GM19467 (cell line): ENCODE data around the gene PPM1G.
A peak's percentile ranks its signal among the peaks of the same experiment; 100 is the strongest.
"Not testable (repeated sequence)": the region's sequence is repeated elsewhere in the genome, so short reads cannot be mapped to it uniquely, and the experiment has no call there.

Experiments
- ATAC-seq: cut with Tn5 transposase; IDR thresholded peaks from one replicate; pipeline ENCODE4 v1.9.1; 2021; ENCODE audit warnings: mild to moderate bottlenecking, moderate library complexity; ENCODE audit not compliant: unreplicated experiment

Gene PPM1G, protein sequence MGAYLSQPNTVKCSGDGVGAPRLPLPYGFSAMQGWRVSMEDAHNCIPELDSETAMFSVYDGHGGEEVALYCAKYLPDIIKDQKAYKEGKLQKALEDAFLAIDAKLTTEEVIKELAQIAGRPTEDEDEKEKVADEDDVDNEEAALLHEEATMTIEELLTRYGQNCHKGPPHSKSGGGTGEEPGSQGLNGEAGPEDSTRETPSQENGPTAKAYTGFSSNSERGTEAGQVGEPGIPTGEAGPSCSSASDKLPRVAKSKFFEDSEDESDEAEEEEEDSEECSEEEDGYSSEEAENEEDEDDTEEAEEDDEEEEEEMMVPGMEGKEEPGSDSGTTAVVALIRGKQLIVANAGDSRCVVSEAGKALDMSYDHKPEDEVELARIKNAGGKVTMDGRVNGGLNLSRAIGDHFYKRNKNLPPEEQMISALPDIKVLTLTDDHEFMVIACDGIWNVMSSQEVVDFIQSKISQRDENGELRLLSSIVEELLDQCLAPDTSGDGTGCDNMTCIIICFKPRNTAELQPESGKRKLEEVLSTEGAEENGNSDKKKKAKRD

GRCh38 chr2:27409321-27410073 is at the start of gene PPM1G:
Gene PPM1G (minus strand): TSS chr2:27409591. CDS start chr2:27409422, 169 bp downstream.
- peak; percentile 94 for ATAC-seq

GRCh38 chr2:27453968-27454367 is 44.6 kb upstream of the PPM1G start:
- no peak for ATAC-seq

GRCh38 chr2:27451095-27451494 is 41.7 kb upstream of the PPM1G start:
- ATAC-seq: no peak

- no peak for ATAC-seq
Measured at GRCh38 chr2:27448381-27448780, 39.0 kb upstream of the PPM1G start.

DNA sequence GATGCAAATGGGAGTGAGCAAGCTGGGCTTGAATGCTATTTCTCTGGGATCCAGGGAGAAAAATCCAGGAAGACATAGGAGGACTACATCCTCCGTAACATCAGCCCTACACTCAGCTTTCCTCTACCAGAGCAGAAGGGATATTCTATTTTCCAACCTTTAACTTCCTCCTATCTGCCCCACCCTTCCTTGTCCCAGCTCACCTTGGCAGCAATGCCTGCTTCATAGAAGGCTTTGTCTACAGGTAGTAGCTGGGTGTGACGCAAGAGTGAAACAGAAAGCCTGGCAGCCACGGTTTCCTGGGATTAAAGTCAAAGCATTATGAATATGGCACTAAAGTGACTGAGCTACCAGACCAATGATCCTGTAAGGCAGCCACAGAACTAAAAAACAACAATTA is 36.7 kb upstream of the PPM1G start:
- no peak for ATAC-seq

GRCh38 chr2:27445615-27446014 is 36.2 kb upstream of the PPM1G start:
- no peak for ATAC-seq

DNA sequence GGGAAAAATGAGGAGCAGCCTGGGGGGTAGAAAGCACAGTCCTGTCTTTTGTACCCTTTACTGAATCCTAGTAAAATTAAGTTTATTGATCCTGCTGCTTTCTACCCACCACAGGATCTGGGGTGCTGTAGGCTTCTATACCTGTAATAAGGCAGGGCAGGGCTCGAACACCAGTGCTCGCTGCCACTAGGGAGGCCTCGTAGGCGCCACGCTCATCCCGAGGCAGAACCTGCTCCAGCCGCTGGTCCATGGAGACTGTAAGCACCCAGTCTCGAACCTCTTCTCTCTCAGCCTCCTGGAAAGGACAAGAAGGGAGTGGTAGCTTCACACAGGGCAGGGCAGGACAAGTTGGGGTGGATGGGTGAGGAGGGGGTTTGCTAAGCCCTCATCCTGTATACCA is 35.8 kb upstream of the PPM1G start:
- ATAC-seq: no peak

DNA sequence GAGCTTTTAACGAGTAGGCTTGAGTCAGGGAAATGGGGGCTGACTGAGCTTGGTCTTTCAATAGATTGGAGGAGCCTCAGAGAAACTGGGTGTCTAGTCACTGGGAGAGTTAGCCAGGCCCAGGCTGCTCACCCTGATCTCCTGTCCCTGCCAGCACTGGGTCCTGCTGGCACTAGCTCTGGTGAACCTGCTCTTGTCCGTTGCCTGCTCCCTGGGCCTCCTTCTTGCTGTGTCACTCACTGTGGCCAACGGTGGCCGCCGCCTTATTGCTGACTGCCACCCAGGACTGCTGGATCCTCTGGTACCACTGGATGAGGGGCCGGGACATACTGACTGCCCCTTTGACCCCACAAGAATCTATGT is 33.5 kb upstream of the PPM1G start:
- ATAC-seq: no peak

DNA sequence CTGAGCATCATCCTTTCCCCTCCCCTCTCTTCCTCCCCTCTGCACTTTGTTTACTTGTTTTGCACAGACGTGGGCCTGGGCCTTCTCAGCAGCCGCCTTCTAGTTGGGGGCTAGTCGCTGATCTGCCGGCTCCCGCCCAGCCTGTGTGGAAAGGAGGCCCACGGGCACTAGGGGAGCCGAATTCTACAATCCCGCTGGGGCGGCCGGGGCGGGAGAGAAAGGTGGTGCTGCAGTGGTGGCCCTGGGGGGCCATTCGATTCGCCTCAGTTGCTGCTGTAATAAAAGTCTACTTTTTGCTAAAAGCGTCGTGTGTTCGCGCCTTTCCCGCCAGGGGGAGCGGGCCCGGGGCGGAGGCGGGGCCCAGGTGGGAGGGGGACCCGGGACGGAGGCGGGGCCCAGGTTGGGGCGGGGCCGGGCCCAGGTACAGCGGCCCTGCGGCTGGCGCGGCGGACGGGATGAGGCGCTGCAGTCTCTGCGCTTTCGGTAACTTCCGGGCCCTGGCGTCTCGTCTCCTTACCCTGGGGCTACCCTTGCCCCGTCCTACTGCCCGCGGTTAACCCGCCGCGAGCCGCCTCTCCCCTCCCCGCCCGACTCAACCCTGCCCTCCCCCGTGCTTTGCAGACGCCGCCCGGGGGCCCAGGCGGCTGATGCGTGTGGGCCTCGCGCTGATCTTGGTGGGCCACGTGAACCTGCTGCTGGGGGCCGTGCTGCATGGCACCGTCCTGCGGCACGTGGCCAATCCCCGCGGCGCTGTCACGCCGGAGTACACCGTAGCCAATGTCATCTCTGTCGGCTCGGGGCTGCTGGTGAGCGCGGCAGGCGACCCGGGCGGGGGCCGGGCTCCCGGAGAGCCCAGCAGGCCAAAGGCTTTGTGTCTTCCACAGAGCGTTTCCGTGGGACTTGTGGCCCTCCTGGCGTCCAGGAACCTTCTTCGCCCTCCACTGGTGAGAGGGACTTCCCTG is 32.8 kb upstream of the PPM1G start, which contains the start of gene KRTCAP3:
KRTCAP3 (plus strand) TSS at position 424 of the 962 bp plus-strand sequence; CDS start at position 456, 32 bp downstream.
- ATAC-seq: no peak

GRCh38 chr2:27441226-27441926 is 32.0 kb upstream of the PPM1G start:
- ATAC-seq: no peak

GRCh38 chr2:27435628-27436027 is 26.2 kb upstream of the PPM1G start:
- ATAC-seq: no peak

- no peak for ATAC-seq
Measured at GRCh38 chr2:27431395-27431794, 22.0 kb upstream of the PPM1G start.

GRCh38 chr2:27428978-27429541 is 19.7 kb upstream of the PPM1G start:
- peak; percentile 47 for ATAC-seq

DNA sequence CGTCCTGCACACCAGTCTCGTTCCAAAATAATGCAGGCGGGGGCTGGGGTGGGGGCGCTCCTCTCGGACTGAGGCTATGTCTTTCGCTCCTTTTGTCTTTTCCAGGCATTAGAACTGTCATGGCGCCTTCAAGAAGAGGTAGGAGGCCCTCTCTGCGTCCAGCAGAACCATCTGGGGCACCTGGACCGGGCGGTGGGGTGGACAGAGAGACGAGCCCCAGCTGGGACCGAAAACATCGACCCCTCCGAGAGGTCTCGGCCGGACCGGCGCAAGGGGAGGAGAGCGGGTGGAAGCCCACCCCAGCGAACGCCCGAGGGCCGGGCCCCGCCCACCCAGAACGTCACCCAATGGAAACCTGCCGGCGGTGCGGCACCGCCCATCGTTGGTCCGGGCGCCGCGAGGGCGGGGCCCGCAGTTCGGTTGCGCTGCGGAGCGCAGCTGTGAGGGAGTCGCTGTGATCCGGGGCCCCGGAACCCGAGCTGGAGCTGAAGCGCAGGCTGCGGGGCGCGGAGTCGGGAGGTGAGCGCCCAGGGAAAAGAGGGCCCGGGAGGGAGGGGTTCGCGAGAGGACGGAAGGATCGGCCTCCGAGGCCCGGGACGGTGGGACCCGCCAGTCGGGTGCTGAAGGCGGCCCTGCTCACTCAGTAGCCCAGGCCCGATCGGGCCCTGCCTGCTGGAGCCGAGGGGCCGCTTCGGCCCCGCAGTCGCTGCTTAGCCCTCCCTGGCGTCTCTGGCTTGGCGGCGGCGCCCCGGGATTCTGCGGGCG is 19.0 kb upstream of the PPM1G start, which contains the start of gene NRBP1:
NRBP1 (plus strand) TSS at position 419 of the 765 bp plus-strand sequence. CDS start 4,643 bp downstream, outside the sequence.
- ATAC-seq: peak; percentile 90

- no peak for ATAC-seq
Measured at GRCh38 chr2:27427863-27428212, 18.4 kb upstream of the PPM1G start.

- not testable (repeated sequence) for ATAC-seq
Measured at GRCh38 chr2:27425039-27425438, 15.6 kb upstream of the PPM1G start.

- ATAC-seq: no peak
Measured at GRCh38 chr2:27422958-27423357, 13.6 kb upstream of the PPM1G start.

DNA sequence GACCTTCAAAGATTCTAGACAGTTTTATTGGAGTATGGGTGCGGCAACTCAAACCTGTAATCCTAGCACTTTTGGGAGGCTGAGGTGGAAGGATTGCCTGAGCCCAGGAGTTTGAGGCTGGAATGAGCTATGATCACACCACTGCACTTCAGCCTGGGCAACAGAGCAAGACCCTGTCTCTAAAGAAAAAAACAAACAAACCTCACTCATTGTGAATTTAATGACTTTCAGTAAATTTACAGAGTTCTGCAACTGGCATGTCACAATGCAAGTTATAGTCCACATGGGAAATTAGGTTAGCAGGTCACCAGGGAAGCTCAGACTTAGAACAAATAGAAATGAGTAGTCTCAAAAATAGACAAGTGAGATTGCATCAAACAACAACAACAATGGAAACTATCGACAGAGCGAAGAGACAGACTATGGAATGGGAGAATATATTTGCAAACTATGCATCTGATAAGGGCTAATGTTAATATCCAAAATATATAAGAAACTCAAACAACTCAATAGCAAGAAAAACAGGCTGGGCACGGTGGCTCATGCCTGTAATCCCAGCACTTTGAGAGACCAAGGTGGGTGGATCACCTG is 12.4 kb upstream of the PPM1G start:
- no peak for ATAC-seq

GRCh38 chr2:27420996-27421395 is 11.6 kb upstream of the PPM1G start:
- no peak for ATAC-seq
